ENCODE measurements around the gene MEX3C. TPM values are rescaled to one million over a fixed set of nuclear protein-coding genes. Genes with fewer than 3 reads are reported as not detected.

The MEX3C gene
- total and polyA plus RNA-seq, 2 donors (not counting 1 experiment from before 2014, with no cell fraction given) = 39.8 to 41.8 TPM

GRCh38 chr18:51227660-51228059 lies 30.2 kb upstream of the MEX3C start:
- Histone ChIP-seq H3K9me3 (ENCODE audit: control insufficient read depth, insufficient read depth, low read depth, low read length) (no peaks in the 10 kb centered on the region), H4K20me1 (ENCODE audit: control insufficient read depth, extremely low read depth, insufficient read depth, low read length) (no peaks in the 10 kb centered on the region), H3K27ac (ENCODE audit: insufficient read depth, low read length) (no peak overlapping the region), H2AFZ (ENCODE audit: low read length) (no peak overlapping the region), H3K9ac (ENCODE audit: insufficient read depth, low read length) (no peak overlapping the region), H3K4me2 (ENCODE audit: extremely low read depth, insufficient read depth, low read length) (no peak overlapping the region), H3K36me3 (ENCODE audit: control insufficient read depth, insufficient read depth, low read length) (no peaks in the 10 kb centered on the region), H3K27me3 (ENCODE audit: control insufficient read depth, insufficient read depth, low read length) (no peaks in the 10 kb centered on the region), H3K79me2 (ENCODE audit: control insufficient read depth, insufficient read depth, low read length) (no peaks in the 10 kb centered on the region), H3K4me3 (replicated peaks in 1 of 4; ENCODE audit: control extremely low read depth in 1 of 4, insufficient read depth in 1 of 4, low read depth in 3 of 4, low read length in 4 of 4) (no peak overlapping the region), H3K4me1 (ENCODE audit: control insufficient read depth, extremely low read depth, insufficient read depth, low read length) (no peaks in the 10 kb centered on the region)
- DNase-seq (ENCODE audit: low read depth in 2 of 2) = no peak
- TF ChIP-seq EZH2 (IDR thresholded peaks at IDR 0.05; ENCODE audit: low read length, missing control alignments) = no peak
- TF ChIP-seq, protein P1, sequence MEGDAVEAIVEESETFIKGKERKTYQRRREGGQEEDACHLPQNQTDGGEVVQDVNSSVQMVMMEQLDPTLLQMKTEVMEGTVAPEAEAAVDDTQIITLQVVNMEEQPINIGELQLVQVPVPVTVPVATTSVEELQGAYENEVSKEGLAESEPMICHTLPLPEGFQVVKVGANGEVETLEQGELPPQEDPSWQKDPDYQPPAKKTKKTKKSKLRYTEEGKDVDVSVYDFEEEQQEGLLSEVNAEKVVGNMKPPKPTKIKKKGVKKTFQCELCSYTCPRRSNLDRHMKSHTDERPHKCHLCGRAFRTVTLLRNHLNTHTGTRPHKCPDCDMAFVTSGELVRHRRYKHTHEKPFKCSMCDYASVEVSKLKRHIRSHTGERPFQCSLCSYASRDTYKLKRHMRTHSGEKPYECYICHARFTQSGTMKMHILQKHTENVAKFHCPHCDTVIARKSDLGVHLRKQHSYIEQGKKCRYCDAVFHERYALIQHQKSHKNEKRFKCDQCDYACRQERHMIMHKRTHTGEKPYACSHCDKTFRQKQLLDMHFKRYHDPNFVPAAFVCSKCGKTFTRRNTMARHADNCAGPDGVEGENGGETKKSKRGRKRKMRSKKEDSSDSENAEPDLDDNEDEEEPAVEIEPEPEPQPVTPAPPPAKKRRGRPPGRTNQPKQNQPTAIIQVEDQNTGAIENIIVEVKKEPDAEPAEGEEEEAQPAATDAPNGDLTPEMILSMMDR (conservative IDR thresholded peaks at IDR 0.05 in 1 of 2, IDR thresholded peaks at IDR 0.05 in 1 of 2; ENCODE audit: low read depth in 1 of 2, low read length in 2 of 2) = no peak

DNA sequence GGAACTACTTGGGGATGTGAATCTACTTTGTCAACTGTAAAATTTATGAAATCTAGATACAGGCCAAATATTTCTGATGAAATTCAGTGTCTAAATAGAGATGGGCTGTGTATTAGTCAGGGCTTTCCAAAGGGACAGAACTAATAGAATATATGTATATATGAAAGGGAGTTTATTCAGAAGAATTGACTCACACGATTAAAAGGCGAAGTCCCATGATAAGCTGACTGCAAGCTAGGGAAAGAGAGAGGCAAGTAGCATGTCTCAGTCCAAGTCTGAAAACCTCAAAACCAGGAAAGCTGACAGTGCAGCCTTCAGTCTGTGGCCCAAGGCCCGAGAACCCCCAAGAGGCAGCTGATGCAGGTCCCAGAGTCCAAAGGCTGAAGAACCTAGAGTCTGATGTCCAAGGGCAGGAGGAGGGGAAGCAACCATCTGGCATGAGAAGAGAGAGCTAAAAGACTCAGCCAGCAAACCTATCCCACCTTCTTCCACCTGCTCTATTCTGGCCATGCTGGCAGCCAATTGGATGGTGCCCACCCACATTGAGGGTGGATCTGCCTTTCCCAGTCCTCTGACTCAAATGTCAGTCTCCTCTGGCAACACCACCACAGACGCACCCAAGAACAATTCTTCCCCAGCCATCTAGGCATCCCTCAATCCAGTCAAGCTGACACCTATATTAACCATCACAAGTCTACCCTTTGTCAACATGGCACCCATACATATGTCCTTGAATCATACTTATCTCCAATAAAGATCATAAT lies 29.3 kb upstream of the MEX3C start:
- Histone ChIP-seq H3K27ac (ENCODE audit: insufficient read depth, low read length) (no peak overlapping the region), H3K27me3 (ENCODE audit: control insufficient read depth, insufficient read depth, low read length) (no peaks in the 10 kb centered on the region), H3K4me2 (ENCODE audit: extremely low read depth, insufficient read depth, low read length) (no peak overlapping the region), H3K4me1 (ENCODE audit: control insufficient read depth, extremely low read depth, insufficient read depth, low read length) (no peaks in the 10 kb centered on the region), H3K79me2 (ENCODE audit: control insufficient read depth, insufficient read depth, low read length) (no peaks in the 10 kb centered on the region), H4K20me1 (ENCODE audit: control insufficient read depth, extremely low read depth, insufficient read depth, low read length) (no peaks in the 10 kb centered on the region), H3K9ac (ENCODE audit: insufficient read depth, low read length) (no peak overlapping the region), H3K36me3 (ENCODE audit: control insufficient read depth, insufficient read depth, low read length) (no peaks in the 10 kb centered on the region), H2AFZ (ENCODE audit: low read length) (no peak overlapping the region), H3K9me3 (ENCODE audit: control insufficient read depth, insufficient read depth, low read depth, low read length) (no peaks in the 10 kb centered on the region), H3K4me3 (replicated peaks in 1 of 4; ENCODE audit: control extremely low read depth in 1 of 4, insufficient read depth in 1 of 4, low read depth in 3 of 4, low read length in 4 of 4) (no peak overlapping the region)
- TF ChIP-seq EZH2 (IDR thresholded peaks at IDR 0.05; ENCODE audit: low read length, missing control alignments) = no peak
- TF ChIP-seq, protein P1 (conservative IDR thresholded peaks at IDR 0.05 in 1 of 2, IDR thresholded peaks at IDR 0.05 in 1 of 2; ENCODE audit: low read depth in 1 of 2, low read length in 2 of 2) = no peak
- no peak for DNase-seq (ENCODE audit: low read depth in 2 of 2)

- no peaks in the 10 kb centered on the region for H3K27me3 ChIP-seq (ENCODE audit: control insufficient read depth, insufficient read depth, low read length)
- H3K79me2 ChIP-seq (ENCODE audit: control insufficient read depth, insufficient read depth, low read length) = no peaks in the 10 kb centered on the region
- no peak overlapping the region for H3K4me3 ChIP-seq (replicated peaks in 1 of 4; ENCODE audit: control extremely low read depth in 1 of 4, insufficient read depth in 1 of 4, low read depth in 3 of 4, low read length in 4 of 4)
- no peak overlapping the region for H3K9ac ChIP-seq (ENCODE audit: insufficient read depth, low read length)
- H3K27ac ChIP-seq (ENCODE audit: insufficient read depth, low read length) = no peak overlapping the region
- H3K36me3 ChIP-seq (ENCODE audit: control insufficient read depth, insufficient read depth, low read length) = no peaks in the 10 kb centered on the region
- H3K4me1 ChIP-seq (ENCODE audit: control insufficient read depth, extremely low read depth, insufficient read depth, low read length) = no peaks in the 10 kb centered on the region
- no peaks in the 10 kb centered on the region for H3K9me3 ChIP-seq (ENCODE audit: control insufficient read depth, insufficient read depth, low read depth, low read length)
- DNase-seq (ENCODE audit: low read depth in 2 of 2) = peak in 1 of 2 donors; percentile 11
- no peaks in the 10 kb centered on the region for H4K20me1 ChIP-seq (ENCODE audit: control insufficient read depth, extremely low read depth, insufficient read depth, low read length)
- H3K4me2 ChIP-seq (ENCODE audit: extremely low read depth, insufficient read depth, low read length) = no peak overlapping the region
- H2AFZ ChIP-seq (ENCODE audit: low read length) = no peak overlapping the region
- no peak for TF ChIP-seq EZH2 (IDR thresholded peaks at IDR 0.05; ENCODE audit: low read length, missing control alignments)
- TF ChIP-seq, protein P1 (conservative IDR thresholded peaks at IDR 0.05 in 1 of 2, IDR thresholded peaks at IDR 0.05 in 1 of 2; ENCODE audit: low read depth in 1 of 2, low read length in 2 of 2) = no peak
These were observed 28.6 kb upstream of the MEX3C start for GRCh38 chr18:51226068-51226467.
